K562 (cell line): ENCODE data around the gene RUNX3. TPM values are rescaled to one million over a fixed set of nuclear protein-coding genes. Genes with fewer than 3 reads are reported as not detected.
A peak's percentile ranks its signal among the peaks of the same experiment; 100 is the strongest.

Experiments
- BHLHE40 ChIP-seq: IDR thresholded peaks from 2 replicates; pipeline ENCODE4 v1.6.1; 2011; ENCODE audit warnings: low read length, improper control_type of control experiment
- CBFB ChIP-seq: sonication (generic); formaldehyde crosslinking; IDR thresholded peaks from 2 replicates; pipeline ENCODE4 v1.4.0; 2020; ENCODE audit warnings: mild to moderate bottlenecking, missing genetic modification reagents
- ELF2 ChIP-seq: fragments of 250-450 bp; sonication (Bioruptor Pico); IDR thresholded peaks from 2 replicates; pipeline ENCODE4 v1.5.0; 2021; ENCODE audit warnings: mild to moderate bottlenecking
- HOXB6 ChIP-seq: fragments of 250-450 bp; sonication (Bioruptor Pico); IDR thresholded peaks from 2 replicates; pipeline ENCODE4 v1.5.1; 2022; ENCODE audit warnings: mild to moderate bottlenecking, borderline replicate concordance
- HSF4 ChIP-seq: fragments of 250-450 bp; sonication (Bioruptor Pico); IDR thresholded peaks from 2 replicates; pipeline ENCODE4 v2.1.2; 2022; ENCODE audit warnings: mild to moderate bottlenecking, moderate library complexity, borderline replicate concordance
- JUNB ChIP-seq: fragments of 450-650 bp; formaldehyde crosslinking; conservative IDR thresholded peaks from 2 replicates; pipeline ENCODE4 v1.4.0; 2020; ENCODE audit warnings: mild to moderate bottlenecking
- KDM2B ChIP-seq: fragments of 250-450 bp; sonication (Bioruptor Pico); IDR thresholded peaks from 2 replicates; pipeline ENCODE4 v1.8.0; 2021; ENCODE audit warnings: mild to moderate bottlenecking, moderate library complexity
- LEF1 ChIP-seq: fragments of 450-650 bp; IDR thresholded peaks from 2 replicates; pipeline ENCODE4 v1.6.1; 2016; ENCODE audit warnings: mild to moderate bottlenecking
- MIER1 ChIP-seq: fragments of 450-650 bp; IDR thresholded peaks from 2 replicates; pipeline ENCODE4 v1.6.1; 2016; ENCODE audit warnings: antibody characterized with exemption, mild to moderate bottlenecking, low read depth
- NR2C1 ChIP-seq, 2 experiments: fragments of 450-650 bp; IDR thresholded peaks; 2 replicates each; pipeline ENCODE4 v1.6.1; 2017; ENCODE audit warnings: mild to moderate bottlenecking in 2 of 2, antibody characterized with exemption in 1 of 2, inconsistent platforms in 1 of 2, missing compliant biosample characterization in 1 of 2, missing genetic modification characterization in 1 of 2
- PRDM10 ChIP-seq: fragments of 450-650 bp; IDR thresholded peaks from 2 replicates; pipeline ENCODE4 v1.6.1; 2018; ENCODE audit not compliant: partially characterized antibody
- SMAD4 ChIP-seq: fragments of 250-450 bp; sonication (Bioruptor Pico); conservative IDR thresholded peaks from 2 replicates; pipeline ENCODE4 v1.8.0; 2021; ENCODE audit warnings: inconsistent platforms, mild to moderate bottlenecking, moderate library complexity
- SMARCA4 ChIP-seq: fragments of 450-650 bp; IDR thresholded peaks from 2 replicates; pipeline ENCODE4 v1.6.1; 2016
- XRCC5 ChIP-seq: fragments of 200-400 bp; formaldehyde crosslinking; IDR thresholded peaks from 2 replicates; pipeline ENCODE4 v1.6.1; 2017; ENCODE audit warnings: low read depth, mild to moderate bottlenecking, low read length
- ZEB2 ChIP-seq: fragments of 450-650 bp; IDR thresholded peaks from 2 replicates; pipeline ENCODE4 v1.6.1; 2016
- ZNF263 ChIP-seq: sonication (generic); formaldehyde crosslinking; IDR thresholded peaks from 2 replicates; pipeline ENCODE4 v1.8.0; 2022; ENCODE audit warnings: mild to moderate bottlenecking, missing genetic modification reagents, borderline replicate concordance
- ZNF436 ChIP-seq: fragments of 250-450, 450-650 bp; sonication (Bioruptor Pico); formaldehyde crosslinking; IDR thresholded peaks from 2 replicates; pipeline ENCODE4 v1.7.0; 2020; ENCODE audit warnings: mild to moderate bottlenecking
- ZNF507 ChIP-seq: conservative IDR thresholded peaks from 2 replicates; pipeline ENCODE4 v1.6.1; 2017; ENCODE audit warnings: missing genetic modification characterization, missing compliant biosample characterization
- polyA plus RNA-seq, 8 experiments: library from polyadenylated mRNA; depleted of rRNA in 4 of 8; stranded (reverse) in 5 of 8; unstranded in 3 of 8; fragments of >200 nt; fragmentation: Nextera tagmentation in 2 of 8; fragmentation: Illumina TruSeq in 1 of 8; extraction: Ambion mirVana in 2 of 8; extraction: Trizol in 1 of 8; gene quantifications; 2 replicates each; pipeline versions ENCODE4 v1.2.1 to v1.2.3, GENCODE V29; 2011 to 2014; ENCODE audit warnings: inconsistent platforms in 1 of 8, missing spikeins in 1 of 8
- total RNA-seq, 7 experiments: library from RNA; depleted of rRNA in 6 of 7; stranded (reverse); fragments of >200 nt in 6 of 7; fragmentation: Illumina TruSeq in 2 of 7; extraction: Trizol in 2 of 7; gene quantifications; 2 replicates each; pipeline versions ENCODE4 v1.2.1 to v1.2.3, GENCODE V29; 2011 to 2021; ENCODE audit warnings: low replicate concordance in 1 of 7
- TF ChIP-seq, protein P1 (sequence below): sonication (generic); formaldehyde crosslinking; IDR thresholded peaks from 2 replicates; pipeline ENCODE4 v1.8.0; 2023; ENCODE audit warnings: mild to moderate bottlenecking, missing genetic modification reagents
- TF ChIP-seq, protein P2 (sequence below): fragments of 450-650 bp; IDR thresholded peaks from 2 replicates; pipeline ENCODE4 v1.6.1; 2016; ENCODE audit warnings: borderline replicate concordance

RUNX3 gene
- total and polyA plus RNA-seq, 9 of the 15 experiments (the other 6 are each of a cell fraction or from before 2014, with no cell fraction given), result 0.01 to 0.64 (median 0.09) TPM

DNA sequence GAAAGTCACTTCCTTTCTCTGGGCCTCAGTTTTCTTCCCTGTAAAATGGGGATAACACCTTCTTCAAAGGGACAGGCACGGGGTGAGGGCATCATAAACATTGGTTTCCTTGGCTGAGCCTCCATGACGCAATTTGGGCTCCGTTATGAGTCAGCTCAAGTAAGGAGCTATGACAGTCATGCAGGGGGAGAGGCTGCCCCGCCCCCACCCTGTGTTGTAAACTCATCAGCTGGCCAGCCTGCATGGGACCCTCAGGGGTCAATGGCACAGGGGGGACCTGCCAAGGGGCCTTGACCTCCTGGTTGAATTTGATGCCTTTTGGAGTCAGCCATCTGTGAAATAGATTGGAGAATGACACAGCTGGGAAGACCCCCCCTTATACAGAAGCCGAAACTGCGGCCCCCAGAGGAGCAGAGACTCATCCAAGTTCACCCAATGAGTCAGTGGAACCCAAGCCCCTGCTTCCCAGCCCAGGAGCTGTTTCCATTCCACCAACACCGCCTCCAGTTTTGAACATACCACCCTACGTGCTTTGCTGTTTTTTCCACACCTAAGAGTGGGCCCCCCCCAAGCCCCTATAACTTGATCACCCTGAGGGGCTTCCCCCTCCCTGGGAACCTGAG lies 36.8 kb upstream of the RUNX3 start (continued):
- TF ChIP-seq JUNB (CRISPR knock-in tag) (0 out of 2 replicates have a peak, but pooled peaks have one; percentile 37), ELF2 (CRISPR knock-in tag) (no peak), LEF1 (peak; percentile 82; the same call in 1 of the 2 replicates), HSF4 (CRISPR knock-in tag) (no peak), CBFB (CRISPR knock-in tag) (no peak), HOXB6 (CRISPR knock-in tag) (no peak), BHLHE40 (no peak), ZNF436 (CRISPR knock-in tag) (no peak), MIER1 (no peak), XRCC5 (no peak), ZNF507 (tag) (no peak), ZEB2 (no peak), NR2C1 (IDR thresholded peaks at IDR 0.05) (no peak), NR2C1 (tag; IDR thresholded peaks at IDR 0.05) (peak; percentile 25; the same call in 1 of the 2 replicates), KDM2B (CRISPR knock-in tag) (no peak), PRDM10 (peak; percentile 80), SMAD4 (CRISPR knock-in tag) (peak; percentile 41), SMARCA4 (peak; percentile 58; the same call in 1 of the 2 replicates), ZNF263 (no peak)
- TF ChIP-seq, protein P1, sequence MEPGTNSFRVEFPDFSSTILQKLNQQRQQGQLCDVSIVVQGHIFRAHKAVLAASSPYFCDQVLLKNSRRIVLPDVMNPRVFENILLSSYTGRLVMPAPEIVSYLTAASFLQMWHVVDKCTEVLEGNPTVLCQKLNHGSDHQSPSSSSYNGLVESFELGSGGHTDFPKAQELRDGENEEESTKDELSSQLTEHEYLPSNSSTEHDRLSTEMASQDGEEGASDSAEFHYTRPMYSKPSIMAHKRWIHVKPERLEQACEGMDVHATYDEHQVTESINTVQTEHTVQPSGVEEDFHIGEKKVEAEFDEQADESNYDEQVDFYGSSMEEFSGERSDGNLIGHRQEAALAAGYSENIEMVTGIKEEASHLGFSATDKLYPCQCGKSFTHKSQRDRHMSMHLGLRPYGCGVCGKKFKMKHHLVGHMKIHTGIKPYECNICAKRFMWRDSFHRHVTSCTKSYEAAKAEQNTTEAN (CRISPR knock-in tag), result no peak
- TF ChIP-seq, protein P2, sequence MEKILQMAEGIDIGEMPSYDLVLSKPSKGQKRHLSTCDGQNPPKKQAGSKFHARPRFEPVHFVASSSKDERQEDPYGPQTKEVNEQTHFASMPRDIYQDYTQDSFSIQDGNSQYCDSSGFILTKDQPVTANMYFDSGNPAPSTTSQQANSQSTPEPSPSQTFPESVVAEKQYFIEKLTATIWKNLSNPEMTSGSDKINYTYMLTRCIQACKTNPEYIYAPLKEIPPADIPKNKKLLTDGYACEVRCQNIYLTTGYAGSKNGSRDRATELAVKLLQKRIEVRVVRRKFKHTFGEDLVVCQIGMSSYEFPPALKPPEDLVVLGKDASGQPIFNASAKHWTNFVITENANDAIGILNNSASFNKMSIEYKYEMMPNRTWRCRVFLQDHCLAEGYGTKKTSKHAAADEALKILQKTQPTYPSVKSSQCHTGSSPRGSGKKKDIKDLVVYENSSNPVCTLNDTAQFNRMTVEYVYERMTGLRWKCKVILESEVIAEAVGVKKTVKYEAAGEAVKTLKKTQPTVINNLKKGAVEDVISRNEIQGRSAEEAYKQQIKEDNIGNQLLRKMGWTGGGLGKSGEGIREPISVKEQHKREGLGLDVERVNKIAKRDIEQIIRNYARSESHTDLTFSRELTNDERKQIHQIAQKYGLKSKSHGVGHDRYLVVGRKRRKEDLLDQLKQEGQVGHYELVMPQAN, result no peak
